ENCODE measurements around the gene RALGAPB. TPM values are rescaled to one million over a fixed set of nuclear protein-coding genes. Genes with fewer than 3 reads are reported as not detected.

RALGAPB gene
- total RNA-seq, 2 experiments from 2014 or later, result 19.0 to 42.9 TPM

- no peaks in the 10 kb centered on the region for H4K20me1 ChIP-seq (ENCODE audit: insufficient read depth, low read length)
- no peak overlapping the region for H3K4me2 ChIP-seq (ENCODE audit: low read length)
- DNase-seq (ENCODE audit: low spot score), result no peak
Observed at GRCh38 chr20:38585404-38586180, 112.9 kb downstream of the RALGAPB start.

DNA sequence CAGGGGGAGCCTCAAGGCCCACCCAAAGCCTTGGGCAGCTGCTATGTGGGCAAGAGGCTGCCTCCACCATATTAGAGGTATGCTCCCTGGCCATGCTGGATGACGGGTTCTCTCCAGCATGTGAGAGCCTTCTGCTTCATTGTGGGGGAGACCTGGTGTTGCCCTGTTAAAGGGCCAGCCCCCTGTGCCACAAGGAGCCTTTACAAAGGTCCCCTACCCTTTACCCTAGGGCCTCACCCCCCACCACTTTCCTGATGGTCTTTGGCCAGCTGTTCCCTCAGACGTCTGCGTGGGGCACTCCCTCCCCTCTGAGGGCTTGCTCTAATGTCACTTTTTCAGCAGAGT is 113.5 kb downstream of the RALGAPB start:
- Histone ChIP-seq H3K4me1 (ENCODE audit: insufficient read depth, low read length, poor library complexity, severe bottlenecking) (no peaks in the 10 kb centered on the region), H4K20me1 (ENCODE audit: insufficient read depth, low read length) (no peaks in the 10 kb centered on the region), H3K9me2 (ENCODE audit: insufficient read depth, low read length) (no peaks in the 10 kb centered on the region), H3K4me3 (ENCODE audit: low read depth, low read length, poor library complexity, severe bottlenecking) (no peak overlapping the region), H3K9me3 (ENCODE audit: low read length) (no peaks in the 10 kb centered on the region), H3K36me3 (ENCODE audit: insufficient read depth, low read length) (no peaks in the 10 kb centered on the region), H2AFZ (ENCODE audit: low read length) (no peak overlapping the region), H3K79me2 (ENCODE audit: insufficient read depth, low read depth, low read length) (no peaks in the 10 kb centered on the region), H3K4me2 (ENCODE audit: low read length) (no peak overlapping the region), H3K27ac (ENCODE audit: low read depth, low read length, poor library complexity, severe bottlenecking) (no peak overlapping the region)
- ChIA-PET POLR2A (no interaction called here), CTCF (ENCODE audit: unreplicated experiment) (no interaction called here)
- TF ChIP-seq, protein P1, sequence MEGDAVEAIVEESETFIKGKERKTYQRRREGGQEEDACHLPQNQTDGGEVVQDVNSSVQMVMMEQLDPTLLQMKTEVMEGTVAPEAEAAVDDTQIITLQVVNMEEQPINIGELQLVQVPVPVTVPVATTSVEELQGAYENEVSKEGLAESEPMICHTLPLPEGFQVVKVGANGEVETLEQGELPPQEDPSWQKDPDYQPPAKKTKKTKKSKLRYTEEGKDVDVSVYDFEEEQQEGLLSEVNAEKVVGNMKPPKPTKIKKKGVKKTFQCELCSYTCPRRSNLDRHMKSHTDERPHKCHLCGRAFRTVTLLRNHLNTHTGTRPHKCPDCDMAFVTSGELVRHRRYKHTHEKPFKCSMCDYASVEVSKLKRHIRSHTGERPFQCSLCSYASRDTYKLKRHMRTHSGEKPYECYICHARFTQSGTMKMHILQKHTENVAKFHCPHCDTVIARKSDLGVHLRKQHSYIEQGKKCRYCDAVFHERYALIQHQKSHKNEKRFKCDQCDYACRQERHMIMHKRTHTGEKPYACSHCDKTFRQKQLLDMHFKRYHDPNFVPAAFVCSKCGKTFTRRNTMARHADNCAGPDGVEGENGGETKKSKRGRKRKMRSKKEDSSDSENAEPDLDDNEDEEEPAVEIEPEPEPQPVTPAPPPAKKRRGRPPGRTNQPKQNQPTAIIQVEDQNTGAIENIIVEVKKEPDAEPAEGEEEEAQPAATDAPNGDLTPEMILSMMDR (conservative IDR thresholded peaks at IDR 0.05; ENCODE audit: low read length), result no peak
- TF ChIP-seq EZH2phosphoT487 (IDR thresholded peaks at IDR 0.05; ENCODE audit: borderline replicate concordance, low read depth, low read length), result no peak
- no peak for DNase-seq (ENCODE audit: low spot score)
- intact Hi-C loops (cut with micrococcal nuclease; ENCODE audit: unreplicated experiment), result no loop called here
- no TSS peak for BruUV-seq (replicated peaks)

More at GRCh38 chr20:38585404-38586180, 112.9 kb downstream of the RALGAPB start:
- Histone ChIP-seq H3K4me3 (ENCODE audit: low read depth, low read length, poor library complexity, severe bottlenecking) (no peak overlapping the region), H3K36me3 (ENCODE audit: insufficient read depth, low read length) (no peaks in the 10 kb centered on the region), H2AFZ (ENCODE audit: low read length) (no peak overlapping the region), H3K9me3 (ENCODE audit: low read length) (no peaks in the 10 kb centered on the region), H3K79me2 (ENCODE audit: insufficient read depth, low read depth, low read length) (no peaks in the 10 kb centered on the region), H3K4me1 (ENCODE audit: insufficient read depth, low read length, poor library complexity, severe bottlenecking) (no peaks in the 10 kb centered on the region), H3K9me2 (ENCODE audit: insufficient read depth, low read length) (no peaks in the 10 kb centered on the region), H3K27ac (ENCODE audit: low read depth, low read length, poor library complexity, severe bottlenecking) (no peak overlapping the region)
- POLR2A ChIA-PET, result no interaction called here
- intact Hi-C loops (cut with micrococcal nuclease; ENCODE audit: unreplicated experiment), result no loop called here
- CTCF ChIA-PET (ENCODE audit: unreplicated experiment), result no interaction called here
- BruUV-seq (replicated peaks), result no TSS peak
- TF ChIP-seq, protein P1 (conservative IDR thresholded peaks at IDR 0.05; ENCODE audit: low read length), result no peak
- TF ChIP-seq EZH2phosphoT487 (IDR thresholded peaks at IDR 0.05; ENCODE audit: borderline replicate concordance, low read depth, low read length), result no peak

DNA sequence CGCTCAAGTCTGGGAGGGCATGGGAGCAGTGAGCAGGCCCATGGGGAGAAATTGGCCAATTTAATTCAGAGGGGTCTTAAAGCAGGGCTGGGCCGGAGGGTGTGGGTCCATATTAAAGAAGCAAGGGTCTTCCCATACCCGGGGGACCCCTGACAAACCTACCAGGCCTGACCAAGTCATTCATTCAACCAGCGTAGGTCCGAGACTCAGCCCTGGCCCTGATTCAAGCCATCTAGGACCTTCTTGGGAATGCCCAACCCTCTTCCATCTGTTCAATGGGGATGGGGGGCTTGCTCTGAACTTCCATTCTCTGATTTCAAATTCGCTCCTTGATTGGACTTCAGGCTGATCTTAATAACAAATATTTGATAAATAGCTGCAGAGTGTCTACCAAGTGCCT is 115.7 kb downstream of the RALGAPB start:
- Histone ChIP-seq H3K4me3 (ENCODE audit: low read depth, low read length, poor library complexity, severe bottlenecking) (no peak overlapping the region), H4K20me1 (ENCODE audit: insufficient read depth, low read length) (no peaks in the 10 kb centered on the region), H2AFZ (ENCODE audit: low read length) (no peak overlapping the region), H3K9me3 (ENCODE audit: low read length) (no peaks in the 10 kb centered on the region), H3K9me2 (ENCODE audit: insufficient read depth, low read length) (no peaks in the 10 kb centered on the region), H3K4me1 (ENCODE audit: insufficient read depth, low read length, poor library complexity, severe bottlenecking) (no peaks in the 10 kb centered on the region), H3K27ac (ENCODE audit: low read depth, low read length, poor library complexity, severe bottlenecking) (no peak overlapping the region), H3K79me2 (ENCODE audit: insufficient read depth, low read depth, low read length) (no peaks in the 10 kb centered on the region), H3K4me2 (ENCODE audit: low read length) (no peak overlapping the region), H3K36me3 (ENCODE audit: insufficient read depth, low read length) (no peaks in the 10 kb centered on the region)
- intact Hi-C loops (cut with micrococcal nuclease; ENCODE audit: unreplicated experiment), result no loop called here
- no TSS peak for BruUV-seq (replicated peaks)
- no peak for DNase-seq (ENCODE audit: low spot score)
- ChIA-PET CTCF (ENCODE audit: unreplicated experiment) (no interaction called here), POLR2A (no interaction called here)
- TF ChIP-seq, protein P1 (conservative IDR thresholded peaks at IDR 0.05; ENCODE audit: low read length), result no peak
- no peak for TF ChIP-seq EZH2phosphoT487 (IDR thresholded peaks at IDR 0.05; ENCODE audit: borderline replicate concordance, low read depth, low read length)
